Suprapubic skin (tissue), 4 donors: ENCODE results near the gene MLH1. TPM values are rescaled to one million over a fixed set of nuclear protein-coding genes. Genes with fewer than 3 reads are reported as not detected.

Experiments
- DNase-seq, 2 donors: peaks; one replicate each; pipeline ENCODE4 v3.0.0-alpha.2; 2019; ENCODE audit warnings: low spot score in 2 of 2
- H3K27ac ChIP-seq: fragments of 200-600 bp; sonication (generic); one replicate; pipeline ENCODE4 v1.5.1; 2019
- H3K27me3 ChIP-seq: fragments of 200-600 bp; sonication (generic); one replicate; pipeline ENCODE4 v1.5.1; 2019
- H3K36me3 ChIP-seq: fragments of 200-600 bp; sonication (generic); one replicate; pipeline ENCODE4 v1.5.1; 2019
- H3K4me1 ChIP-seq: fragments of 200-600 bp; sonication (generic); one replicate; pipeline ENCODE4 v1.5.1; 2019
- H3K4me3 ChIP-seq: fragments of 200-600 bp; sonication (generic); one replicate; pipeline ENCODE4 v1.5.1; 2019; ENCODE audit warnings: mild to moderate bottlenecking
- H3K9me3 ChIP-seq: fragments of 200-600 bp; sonication (generic); one replicate; pipeline ENCODE4 v1.5.1; 2019
- EP300 ChIP-seq: sonication (generic); formaldehyde crosslinking; IDR thresholded peaks from one replicate; pipeline ENCODE4 v1.6.1; 2017; ENCODE audit warnings: antibody characterized with exemption
- POLR2A ChIP-seq, 2 donors: fragments of 450-650 bp; IDR thresholded peaks; one replicate each; pipeline ENCODE4 v1.6.1; 2017; ENCODE audit warnings: antibody characterized with exemption in 2 of 2, mild to moderate bottlenecking in 2 of 2, moderate library complexity in 2 of 2
- POLR2AphosphoS5 ChIP-seq, 3 donors: sonication (generic); formaldehyde crosslinking; IDR thresholded peaks; one replicate each; pipeline ENCODE4 v1.6.1; 2017; ENCODE audit warnings: antibody characterized with exemption in 3 of 3
- WGBS: methylation state at CpG from one replicate; pipeline ENCODE4 v1.1.5; 2018; 5-methylcytosine and 5-hydroxymethylcytosine counted together
- total RNA-seq, 4 donors: library from RNA; depleted of rRNA; stranded (reverse); fragments of >200 nt; gene quantifications; one replicate each; pipeline ENCODE4 v1.1.0, GENCODE V29; 2016
- TF ChIP-seq, protein P1 (sequence below), 2 donors: fragments of 200-600 bp in 1 of 2; fragments of 450-650 bp in 1 of 2; sonication (generic) in 1 of 2; IDR thresholded peaks; one replicate each; pipeline ENCODE4 v1.5.1; 2016 to 2019; ENCODE audit warnings: antibody characterized with exemption in 2 of 2, mild to moderate bottlenecking in 1 of 2, moderate library complexity in 1 of 2

MLH1 gene
- total RNA-seq, 4 donors from 2014 or later = 17.2 to 34.3 (median 23.1) TPM

DNA sequence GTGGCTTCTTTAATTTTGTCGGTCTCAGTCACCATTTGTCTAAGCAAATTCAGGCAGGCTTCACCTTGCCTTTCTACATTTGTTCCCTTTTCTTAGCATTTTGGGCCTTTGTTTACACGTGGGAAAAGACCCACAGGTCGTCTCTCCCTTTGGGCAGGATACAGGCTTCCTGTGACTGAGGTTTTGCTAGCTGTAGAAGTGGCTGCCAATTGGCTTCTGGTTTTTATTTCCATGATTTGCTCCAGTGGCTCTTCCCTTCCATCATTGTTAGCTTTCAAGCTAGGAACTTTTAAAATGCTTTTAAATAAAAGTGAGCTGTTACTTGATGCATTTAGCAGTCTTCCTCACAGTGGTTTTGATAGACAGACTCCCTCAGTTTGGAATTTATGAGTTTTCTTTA lies 37.3 kb downstream of the MLH1 start:
- WGBS = 38% methylated on average over 3 of the region's 3 CpGs
- H3K36me3 ChIP-seq = peaks cover 69% of the 10 kb centered on the region

DNA sequence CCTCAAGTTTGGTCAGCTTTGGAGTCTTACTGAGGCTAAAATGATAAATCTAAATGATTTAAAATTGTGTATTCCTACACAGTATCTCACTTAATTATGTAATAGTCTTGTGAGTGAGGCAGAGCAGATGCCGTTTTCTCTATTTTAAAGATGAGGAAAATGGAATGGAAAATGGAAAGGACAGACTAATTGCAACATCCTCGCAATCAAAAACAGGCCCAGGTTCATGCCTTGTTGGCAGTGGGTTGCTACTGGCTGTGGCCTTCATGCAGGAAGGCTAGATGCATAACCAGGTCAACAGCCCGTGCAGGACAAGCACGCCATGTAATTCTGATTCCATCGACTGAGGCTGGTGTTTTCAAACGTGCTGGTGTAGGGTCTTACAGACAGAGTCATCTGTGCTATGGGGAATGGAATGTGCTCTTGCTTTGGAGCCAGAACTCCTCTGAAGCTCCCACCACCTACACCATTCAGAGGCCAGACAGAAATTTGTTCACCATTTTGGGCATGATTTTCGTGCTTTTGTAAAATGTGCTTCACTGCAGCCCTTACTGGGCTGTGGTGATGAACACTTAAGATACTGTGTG lies 37.9 kb downstream of the MLH1 start:
- peaks cover 68% of the 10 kb centered on the region for H3K36me3 ChIP-seq
- DNase-seq = no peak
- TF ChIP-seq, protein P1, sequence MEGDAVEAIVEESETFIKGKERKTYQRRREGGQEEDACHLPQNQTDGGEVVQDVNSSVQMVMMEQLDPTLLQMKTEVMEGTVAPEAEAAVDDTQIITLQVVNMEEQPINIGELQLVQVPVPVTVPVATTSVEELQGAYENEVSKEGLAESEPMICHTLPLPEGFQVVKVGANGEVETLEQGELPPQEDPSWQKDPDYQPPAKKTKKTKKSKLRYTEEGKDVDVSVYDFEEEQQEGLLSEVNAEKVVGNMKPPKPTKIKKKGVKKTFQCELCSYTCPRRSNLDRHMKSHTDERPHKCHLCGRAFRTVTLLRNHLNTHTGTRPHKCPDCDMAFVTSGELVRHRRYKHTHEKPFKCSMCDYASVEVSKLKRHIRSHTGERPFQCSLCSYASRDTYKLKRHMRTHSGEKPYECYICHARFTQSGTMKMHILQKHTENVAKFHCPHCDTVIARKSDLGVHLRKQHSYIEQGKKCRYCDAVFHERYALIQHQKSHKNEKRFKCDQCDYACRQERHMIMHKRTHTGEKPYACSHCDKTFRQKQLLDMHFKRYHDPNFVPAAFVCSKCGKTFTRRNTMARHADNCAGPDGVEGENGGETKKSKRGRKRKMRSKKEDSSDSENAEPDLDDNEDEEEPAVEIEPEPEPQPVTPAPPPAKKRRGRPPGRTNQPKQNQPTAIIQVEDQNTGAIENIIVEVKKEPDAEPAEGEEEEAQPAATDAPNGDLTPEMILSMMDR (IDR thresholded peaks at IDR 0.05) = no peak
- no peak for TF ChIP-seq EP300
- TF ChIP-seq POLR2AphosphoS5 (IDR thresholded peaks at IDR 0.05) = no peak
- TF ChIP-seq POLR2A (IDR thresholded peaks at IDR 0.05) = no peak

More for the DNA sequence above, 37.3 kb downstream of the MLH1 start:
- Histone ChIP-seq H3K4me3 (no peak overlapping the region), H3K27ac (no peak overlapping the region), H3K4me1 (peaks cover 11% of the 10 kb centered on the region), H3K9me3 (no peaks in the 10 kb centered on the region), H3K27me3 (no peaks in the 10 kb centered on the region)
- no peak for TF ChIP-seq POLR2AphosphoS5 (IDR thresholded peaks at IDR 0.05)
- no peak for TF ChIP-seq EP300
- TF ChIP-seq, protein P1 (IDR thresholded peaks at IDR 0.05) = no peak
- TF ChIP-seq POLR2A (IDR thresholded peaks at IDR 0.05) = no peak
- DNase-seq = no peak

GRCh38 chr3:37032961-37033360 lies 39.6 kb downstream of the MLH1 start:
- no peak overlapping the region for H3K4me3 ChIP-seq
- no peaks in the 10 kb centered on the region for H3K9me3 ChIP-seq
- H3K36me3 ChIP-seq = peaks cover 57% of the 10 kb centered on the region
- DNase-seq = no peak
- no peaks in the 10 kb centered on the region for H3K27me3 ChIP-seq
- TF ChIP-seq EP300 = no peak
- TF ChIP-seq, protein P1 (IDR thresholded peaks at IDR 0.05) = no peak
- no peak for TF ChIP-seq POLR2A (IDR thresholded peaks at IDR 0.05)
- TF ChIP-seq POLR2AphosphoS5 (IDR thresholded peaks at IDR 0.05) = no peak
- no peak overlapping the region for H3K27ac ChIP-seq
- peaks cover 11% of the 10 kb centered on the region for H3K4me1 ChIP-seq
- 87% methylated on average over 10 of the region's 10 CpGs for WGBS

More for the DNA sequence above, 37.9 kb downstream of the MLH1 start:
- Histone ChIP-seq H3K9me3 (no peaks in the 10 kb centered on the region), H3K4me3 (no peak overlapping the region), H3K27me3 (no peaks in the 10 kb centered on the region), H3K4me1 (peaks cover 11% of the 10 kb centered on the region), H3K27ac (no peak overlapping the region)
- WGBS = 90% methylated on average over 7 of the region's 7 CpGs

- H3K27ac ChIP-seq = no peak overlapping the region
- TF ChIP-seq POLR2A (IDR thresholded peaks at IDR 0.05) (no peak), POLR2AphosphoS5 (IDR thresholded peaks at IDR 0.05) (no peak), EP300 (no peak)
- TF ChIP-seq, protein P1 (IDR thresholded peaks at IDR 0.05) = no peak
- H3K9me3 ChIP-seq = no peaks in the 10 kb centered on the region
- H3K4me3 ChIP-seq = no peak overlapping the region
- no peaks in the 10 kb centered on the region for H3K27me3 ChIP-seq
- H3K36me3 ChIP-seq = peaks cover 47% of the 10 kb centered on the region
- no peak for DNase-seq
- 99% methylated on average over 3 of the region's 3 CpGs for WGBS
- H3K4me1 ChIP-seq = peaks cover 6% of the 10 kb centered on the region
These were observed 44.0 kb downstream of the MLH1 start for GRCh38 chr3:37037352-37037751.

GRCh38 chr3:37039161-37039846 lies 46.0 kb downstream of the MLH1 start:
- no peak for DNase-seq
- H3K27me3 ChIP-seq = no peaks in the 10 kb centered on the region
- peaks cover 38% of the 10 kb centered on the region for H3K36me3 ChIP-seq
- TF ChIP-seq EP300 (no peak), POLR2AphosphoS5 (IDR thresholded peaks at IDR 0.05) (no peak), POLR2A (IDR thresholded peaks at IDR 0.05) (no peak)
- TF ChIP-seq, protein P1 (IDR thresholded peaks at IDR 0.05) = no peak
- H3K4me3 ChIP-seq = no peak overlapping the region
- WGBS = 88% methylated on average over 1 of the region's 1 CpG
- peaks cover 6% of the 10 kb centered on the region for H3K4me1 ChIP-seq
- H3K9me3 ChIP-seq = no peaks in the 10 kb centered on the region
- no peak overlapping the region for H3K27ac ChIP-seq
